Smooth muscle cell (in vitro differentiated cells): Measurements from ENCODE around the gene SORCS2. TPM values are rescaled to one million over a fixed set of nuclear protein-coding genes. Genes with fewer than 3 reads are reported as not detected.

Source experiments
- DNase-seq: peaks from one replicate; lab custom pipeline; 2025; ENCODE audit not compliant: unreplicated experiment; lab: John Stamatoyannopoulos, UW
- H2AFZ ChIP-seq: fragments of 200-600 bp; sonication (generic); 2 replicates; pipeline ENCODE4 v1.6.0; 2016; ENCODE audit warnings: antibody characterized with exemption, low read depth, mild to moderate bottlenecking
- H3F3A ChIP-seq: fragments of 200-600 bp; sonication (generic); 2 replicates; pipeline ENCODE4 v1.6.0; 2017; ENCODE audit warnings: antibody characterized with exemption, low read depth
- H3K27ac ChIP-seq: fragments of 200-600 bp; sonication (generic); 2 replicates; pipeline ENCODE4 v1.5.1; 2016; ENCODE audit warnings: low read depth, mild to moderate bottlenecking
- H3K27me3 ChIP-seq: fragments of 200-600 bp; sonication (generic); 2 replicates; pipeline ENCODE4 v1.6.1; 2016; ENCODE audit warnings: low read depth, mild to moderate bottlenecking
- H3K36me3 ChIP-seq: fragments of 200-600 bp; sonication (generic); 2 replicates; pipeline ENCODE4 v1.5.1; 2016; ENCODE audit warnings: low read depth
- H3K4me1 ChIP-seq: fragments of 200-600 bp; sonication (generic); 2 replicates; pipeline ENCODE4 v1.5.1; 2016; ENCODE audit warnings: low read depth
- H3K4me2 ChIP-seq: fragments of 200-600 bp; sonication (generic); 2 replicates; pipeline ENCODE4 v1.6.0; 2016; ENCODE audit warnings: mild to moderate bottlenecking
- H3K4me3 ChIP-seq: fragments of 200-600 bp; sonication (generic); 2 replicates; pipeline ENCODE4 v1.5.1; 2016; ENCODE audit warnings: mild to moderate bottlenecking
- H3K79me2 ChIP-seq: fragments of 200-600 bp; sonication (generic); 2 replicates; pipeline ENCODE4 v1.6.0; 2016; ENCODE audit warnings: low read depth, mild to moderate bottlenecking
- H3K9ac ChIP-seq: fragments of 200-600 bp; sonication (generic); 2 replicates; pipeline ENCODE4 v1.6.0; 2016; ENCODE audit warnings: low read depth
- H3K9me3 ChIP-seq: fragments of 200-600 bp; sonication (generic); replicated peaks from 2 replicates; pipeline ENCODE4 v1.5.1; 2016; ENCODE audit warnings: low read depth
- H4K20me1 ChIP-seq: fragments of 200-600 bp; sonication (generic); 2 replicates; pipeline ENCODE4 v1.6.0; 2016; ENCODE audit warnings: low read depth
- WGBS: methylation state at CpG from one replicate; pipeline ENCODE4 v1.1.7; 2016; ENCODE audit warnings: low lambda C conversion rate; 5-methylcytosine and 5-hydroxymethylcytosine counted together
- polyA plus RNA-seq: library from polyadenylated mRNA; unstranded; fragments of >200 nt; fragmentation: Nextera tagmentation; extraction: Ambion mirVana; gene quantifications from 2 replicates; pipeline ENCODE4 v1.2.1, GENCODE V29; 2016
- total RNA-seq: library from RNA; depleted of rRNA; stranded (reverse); fragments of >200 nt; gene quantifications from 2 replicates; pipeline ENCODE4 v1.2.3, GENCODE V29; 2014
- TF ChIP-seq, protein P1 (sequence below): fragments of 200-600 bp; sonication (generic); IDR thresholded peaks from 2 replicates; pipeline ENCODE4 v1.5.1; 2017; ENCODE audit warnings: borderline replicate concordance, mild to moderate bottlenecking, antibody characterized with exemption; ENCODE audit not compliant: insufficient read depth, poor library complexity, severe bottlenecking

SORCS2 gene
- total and polyA plus RNA-seq, 2 experiments from 2014 or later: 5.2 to 9.3 TPM

DNA sequence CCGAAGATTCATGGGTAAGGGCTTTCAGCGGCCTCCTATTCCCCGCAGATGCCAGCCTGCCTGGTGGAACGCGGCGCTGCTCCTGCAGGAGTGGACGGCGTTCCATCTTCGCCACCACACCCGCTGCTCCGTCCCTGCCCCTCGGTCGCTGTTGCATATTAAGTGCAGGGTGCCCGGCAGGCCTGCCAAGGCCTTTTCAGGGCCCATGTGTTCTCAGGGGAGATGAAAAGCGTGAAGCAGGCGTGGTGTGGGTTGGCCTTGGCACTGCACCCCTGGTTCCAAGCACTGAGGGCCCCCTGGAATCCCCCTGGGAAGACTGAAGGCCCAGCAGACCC is 52.0 kb downstream of the SORCS2 start:
- no peak for DNase-seq
- Histone ChIP-seq H3K4me2 (no peak overlapping the region), H3K9me3 (no peaks in the 10 kb centered on the region), H3K79me2 (no peaks in the 10 kb centered on the region), H3K4me1 (no peaks in the 10 kb centered on the region), H3K27me3 (no peaks in the 10 kb centered on the region), H3K9ac (no peak overlapping the region), H3K4me3 (no peak overlapping the region), H3K36me3 (no peaks in the 10 kb centered on the region), H4K20me1 (no peaks in the 10 kb centered on the region), H3F3A (no peaks in the 10 kb centered on the region), H2AFZ (no peak overlapping the region), H3K27ac (no peak overlapping the region)
- WGBS: 92% methylated on average over 16 of the region's 16 CpGs
- TF ChIP-seq, protein P1, sequence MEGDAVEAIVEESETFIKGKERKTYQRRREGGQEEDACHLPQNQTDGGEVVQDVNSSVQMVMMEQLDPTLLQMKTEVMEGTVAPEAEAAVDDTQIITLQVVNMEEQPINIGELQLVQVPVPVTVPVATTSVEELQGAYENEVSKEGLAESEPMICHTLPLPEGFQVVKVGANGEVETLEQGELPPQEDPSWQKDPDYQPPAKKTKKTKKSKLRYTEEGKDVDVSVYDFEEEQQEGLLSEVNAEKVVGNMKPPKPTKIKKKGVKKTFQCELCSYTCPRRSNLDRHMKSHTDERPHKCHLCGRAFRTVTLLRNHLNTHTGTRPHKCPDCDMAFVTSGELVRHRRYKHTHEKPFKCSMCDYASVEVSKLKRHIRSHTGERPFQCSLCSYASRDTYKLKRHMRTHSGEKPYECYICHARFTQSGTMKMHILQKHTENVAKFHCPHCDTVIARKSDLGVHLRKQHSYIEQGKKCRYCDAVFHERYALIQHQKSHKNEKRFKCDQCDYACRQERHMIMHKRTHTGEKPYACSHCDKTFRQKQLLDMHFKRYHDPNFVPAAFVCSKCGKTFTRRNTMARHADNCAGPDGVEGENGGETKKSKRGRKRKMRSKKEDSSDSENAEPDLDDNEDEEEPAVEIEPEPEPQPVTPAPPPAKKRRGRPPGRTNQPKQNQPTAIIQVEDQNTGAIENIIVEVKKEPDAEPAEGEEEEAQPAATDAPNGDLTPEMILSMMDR: no peak

DNA sequence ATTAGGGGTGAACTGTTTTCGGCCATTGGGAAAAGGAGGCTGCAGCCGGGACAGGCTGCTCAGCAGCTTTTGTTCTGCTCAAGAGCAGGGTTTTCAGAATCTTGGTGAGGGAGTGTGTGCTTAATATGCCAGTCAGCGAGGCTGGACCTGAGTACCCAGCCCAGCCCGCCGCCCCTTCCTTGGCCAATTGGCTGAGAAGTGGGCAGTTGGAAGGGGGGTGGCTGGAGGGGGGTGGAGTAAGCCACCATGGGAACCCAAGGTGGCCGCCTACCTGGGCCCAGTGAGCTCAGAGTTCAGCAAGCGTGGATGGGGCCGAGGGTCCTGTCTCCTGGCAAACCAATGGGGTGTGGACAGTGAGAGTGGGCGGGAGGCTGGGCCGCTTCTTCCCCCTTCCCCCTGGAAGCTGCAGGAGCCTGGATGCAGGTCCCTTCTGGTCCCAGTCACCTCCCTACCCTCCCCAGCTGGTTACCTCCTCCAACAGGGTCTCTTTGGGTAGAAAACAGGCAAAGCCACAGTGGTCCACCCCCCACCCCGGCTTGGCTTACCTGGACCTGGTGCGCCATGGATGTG is 52.5 kb downstream of the SORCS2 start:
- no peak overlapping the region for H3K27ac ChIP-seq
- no peak overlapping the region for H3K4me2 ChIP-seq
- H3K36me3 ChIP-seq: no peaks in the 10 kb centered on the region
- H4K20me1 ChIP-seq: no peaks in the 10 kb centered on the region
- no peak overlapping the region for H3K9ac ChIP-seq
- no peak overlapping the region for H3K4me3 ChIP-seq
- TF ChIP-seq, protein P1: no peak
- H2AFZ ChIP-seq: no peak overlapping the region
- no peaks in the 10 kb centered on the region for H3K27me3 ChIP-seq
- no peaks in the 10 kb centered on the region for H3K9me3 ChIP-seq
- no peaks in the 10 kb centered on the region for H3K79me2 ChIP-seq
- H3K4me1 ChIP-seq: no peaks in the 10 kb centered on the region
- DNase-seq: no peak
- WGBS: 93% methylated on average over 11 of the region's 12 CpGs
- H3F3A ChIP-seq: no peaks in the 10 kb centered on the region

DNA sequence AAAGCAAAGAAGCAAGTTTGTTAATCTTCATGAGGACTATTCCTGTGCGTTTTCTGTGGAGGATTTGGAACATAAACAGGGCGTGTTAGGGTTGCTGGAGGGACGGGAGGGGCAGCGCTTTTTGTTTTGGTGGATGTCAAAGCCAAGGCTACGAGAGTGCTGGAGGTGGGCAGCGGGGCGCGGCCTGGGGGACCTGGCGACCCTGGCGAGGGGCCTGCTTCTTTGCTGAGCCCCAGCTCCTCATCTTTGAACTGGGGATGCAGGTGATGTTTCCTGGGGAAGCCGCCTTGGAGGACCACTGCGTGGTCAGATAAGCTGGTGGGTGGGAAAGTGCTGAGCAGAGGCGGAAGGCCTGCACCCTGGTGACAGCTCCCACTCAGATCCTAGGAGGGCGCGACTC is 55.2 kb downstream of the SORCS2 start:
- Histone ChIP-seq H3K9me3 (no peaks in the 10 kb centered on the region), H3K4me2 (no peak overlapping the region), H4K20me1 (no peaks in the 10 kb centered on the region), H3K27me3 (no peaks in the 10 kb centered on the region), H3K36me3 (no peaks in the 10 kb centered on the region), H3F3A (no peaks in the 10 kb centered on the region), H3K9ac (no peak overlapping the region), H3K4me3 (no peak overlapping the region), H3K27ac (no peak overlapping the region), H2AFZ (no peak overlapping the region), H3K79me2 (no peaks in the 10 kb centered on the region), H3K4me1 (peaks cover 2% of the 10 kb centered on the region)
- TF ChIP-seq, protein P1: no peak
- WGBS: 94% methylated on average over 15 of the region's 15 CpGs
- no peak for DNase-seq

DNA sequence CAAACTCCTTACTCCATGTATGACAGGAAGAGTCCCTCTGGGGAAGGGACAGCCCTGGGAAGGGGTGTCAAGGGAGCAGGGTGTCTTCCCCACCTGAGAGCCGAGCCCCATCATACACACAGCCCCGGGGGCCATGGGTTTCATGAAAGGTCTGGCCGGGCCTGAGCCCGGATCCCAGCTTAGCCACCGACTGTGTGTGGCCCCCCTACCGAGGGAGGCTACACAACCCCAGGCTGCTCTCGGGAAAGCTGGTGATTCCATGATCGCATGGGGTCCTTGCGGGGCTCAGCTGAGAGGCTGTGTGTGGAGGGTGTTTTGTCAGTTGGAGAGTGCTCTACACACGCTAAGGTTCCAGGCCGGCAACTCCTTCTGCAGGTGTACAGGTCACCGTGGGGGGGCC is 55.6 kb downstream of the SORCS2 start:
- H3K27ac ChIP-seq: no peak overlapping the region
- WGBS: 91% methylated on average over 11 of the region's 12 CpGs
- no peaks in the 10 kb centered on the region for H3F3A ChIP-seq
- no peak overlapping the region for H3K4me2 ChIP-seq
- no peaks in the 10 kb centered on the region for H4K20me1 ChIP-seq
- no peaks in the 10 kb centered on the region for H3K36me3 ChIP-seq
- no peak overlapping the region for H2AFZ ChIP-seq
- peaks cover 6% of the 10 kb centered on the region for H3K4me1 ChIP-seq
- DNase-seq: no peak
- H3K79me2 ChIP-seq: no peaks in the 10 kb centered on the region
- no peak overlapping the region for H3K4me3 ChIP-seq
- no peaks in the 10 kb centered on the region for H3K9me3 ChIP-seq
- H3K9ac ChIP-seq: no peak overlapping the region
- TF ChIP-seq, protein P1: no peak
- H3K27me3 ChIP-seq: no peaks in the 10 kb centered on the region
